Measurements from ENCODE around the gene TMPRSS4. TPM values are rescaled to one million over a fixed set of nuclear protein-coding genes. Genes with fewer than 3 reads are reported as not detected.

The TMPRSS4 gene
- total RNA-seq, 1 experiment from 2014 or later: not detected

- TF ChIP-seq, protein P1, sequence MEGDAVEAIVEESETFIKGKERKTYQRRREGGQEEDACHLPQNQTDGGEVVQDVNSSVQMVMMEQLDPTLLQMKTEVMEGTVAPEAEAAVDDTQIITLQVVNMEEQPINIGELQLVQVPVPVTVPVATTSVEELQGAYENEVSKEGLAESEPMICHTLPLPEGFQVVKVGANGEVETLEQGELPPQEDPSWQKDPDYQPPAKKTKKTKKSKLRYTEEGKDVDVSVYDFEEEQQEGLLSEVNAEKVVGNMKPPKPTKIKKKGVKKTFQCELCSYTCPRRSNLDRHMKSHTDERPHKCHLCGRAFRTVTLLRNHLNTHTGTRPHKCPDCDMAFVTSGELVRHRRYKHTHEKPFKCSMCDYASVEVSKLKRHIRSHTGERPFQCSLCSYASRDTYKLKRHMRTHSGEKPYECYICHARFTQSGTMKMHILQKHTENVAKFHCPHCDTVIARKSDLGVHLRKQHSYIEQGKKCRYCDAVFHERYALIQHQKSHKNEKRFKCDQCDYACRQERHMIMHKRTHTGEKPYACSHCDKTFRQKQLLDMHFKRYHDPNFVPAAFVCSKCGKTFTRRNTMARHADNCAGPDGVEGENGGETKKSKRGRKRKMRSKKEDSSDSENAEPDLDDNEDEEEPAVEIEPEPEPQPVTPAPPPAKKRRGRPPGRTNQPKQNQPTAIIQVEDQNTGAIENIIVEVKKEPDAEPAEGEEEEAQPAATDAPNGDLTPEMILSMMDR (IDR thresholded peaks at IDR 0.05; ENCODE audit: unreplicated experiment): no peak
- BruUV-seq (replicated peaks): no TSS peak
- Mint-ChIP-seq H3K36me3 (ENCODE audit: insufficient read depth, unreplicated experiment) (no peaks in the 10 kb centered on the region), H3K27ac (ENCODE audit: low read depth, unreplicated experiment) (no peak overlapping the region), H3K9me3 (ENCODE audit: unreplicated experiment) (no peaks in the 10 kb centered on the region), H3K4me1 (ENCODE audit: insufficient read depth, unreplicated experiment) (peaks cover 5% of the 10 kb centered on the region), H3K27me3 (ENCODE audit: insufficient read depth, unreplicated experiment) (peaks cover 17% of the 10 kb centered on the region), H3K4me3 (ENCODE audit: unreplicated experiment) (no peak overlapping the region)
- intact Hi-C loops (cut with micrococcal nuclease): no loop called here
- DNase-seq (ENCODE audit: unreplicated experiment): no peak
- POLR2A ChIA-PET: no interaction called here
- CTCF ChIA-PET: interaction anchor here (2.5 kb wide), 1 partner anchor 28 kb away, joined by 12 read pairs; no protein-coding TSS in a partner anchor
Measured at GRCh38 chr11:118081241-118081958, 4.5 kb downstream of the TMPRSS4 start.

- TF ChIP-seq, protein P1 (IDR thresholded peaks at IDR 0.05; ENCODE audit: unreplicated experiment): no peak
- intact Hi-C loops (cut with micrococcal nuclease): no loop called here
- ChIA-PET CTCF (interaction anchor here (0.9 kb wide), 1 partner anchor 13 kb away, joined by 3 read pairs; no protein-coding TSS in a partner anchor), POLR2A (no interaction called here)
- H3K27me3 Mint-ChIP-seq (ENCODE audit: insufficient read depth, unreplicated experiment): peaks cover 17% of the 10 kb centered on the region
- no peak overlapping the region for H3K27ac Mint-ChIP-seq (ENCODE audit: low read depth, unreplicated experiment)
- no peak for DNase-seq (ENCODE audit: unreplicated experiment)
- BruUV-seq (replicated peaks): no TSS peak
- no peaks in the 10 kb centered on the region for H3K36me3 Mint-ChIP-seq (ENCODE audit: insufficient read depth, unreplicated experiment)
- no peaks in the 10 kb centered on the region for H3K4me1 Mint-ChIP-seq (ENCODE audit: insufficient read depth, unreplicated experiment)
- H3K4me3 Mint-ChIP-seq (ENCODE audit: unreplicated experiment): no peak overlapping the region
- H3K9me3 Mint-ChIP-seq (ENCODE audit: unreplicated experiment): no peaks in the 10 kb centered on the region
Measured at GRCh38 chr11:118082880-118083552, 6.1 kb downstream of the TMPRSS4 start.

GRCh38 chr11:118084247-118084646 is 7.4 kb downstream of the TMPRSS4 start:
- Mint-ChIP-seq H3K4me1 (ENCODE audit: insufficient read depth, unreplicated experiment) (no peaks in the 10 kb centered on the region), H3K9me3 (ENCODE audit: unreplicated experiment) (no peaks in the 10 kb centered on the region), H3K4me3 (ENCODE audit: unreplicated experiment) (no peak overlapping the region), H3K36me3 (ENCODE audit: insufficient read depth, unreplicated experiment) (no peaks in the 10 kb centered on the region), H3K27ac (ENCODE audit: low read depth, unreplicated experiment) (no peak overlapping the region), H3K27me3 (ENCODE audit: insufficient read depth, unreplicated experiment) (peaks cover 17% of the 10 kb centered on the region)
- peak; percentile 45 for DNase-seq (ENCODE audit: unreplicated experiment)
- CTCF ChIA-PET: no interaction called here
- intact Hi-C loops (cut with micrococcal nuclease): no loop called here
- BruUV-seq (replicated peaks): no TSS peak
- TF ChIP-seq, protein P1 (IDR thresholded peaks at IDR 0.05; ENCODE audit: unreplicated experiment): no peak
- POLR2A ChIA-PET: no interaction called here

DNA sequence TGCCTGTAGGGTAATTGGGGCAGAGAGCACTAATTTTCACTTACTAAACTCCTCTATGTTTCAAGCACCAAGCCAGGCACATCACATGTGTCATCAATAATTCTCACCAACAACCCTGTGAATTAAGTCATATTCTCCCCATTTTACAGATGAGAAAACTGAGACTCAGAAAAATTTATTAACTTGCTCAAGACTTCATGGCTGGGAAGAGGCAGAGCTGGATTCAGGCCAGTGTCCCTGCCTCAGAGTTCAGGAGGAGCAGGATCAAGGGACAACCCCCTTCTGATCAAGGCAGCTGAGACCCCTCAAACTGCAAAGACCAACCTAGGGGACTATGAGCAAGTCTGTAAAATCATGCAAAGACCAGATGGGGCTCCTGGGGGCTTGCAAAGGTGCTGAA is 7.8 kb downstream of the TMPRSS4 start:
- intact Hi-C loops (cut with micrococcal nuclease): no loop called here
- POLR2A ChIA-PET: no interaction called here
- no peaks in the 10 kb centered on the region for H3K4me1 Mint-ChIP-seq (ENCODE audit: insufficient read depth, unreplicated experiment)
- CTCF ChIA-PET: no interaction called here
- no peaks in the 10 kb centered on the region for H3K9me3 Mint-ChIP-seq (ENCODE audit: unreplicated experiment)
- no TSS peak for BruUV-seq (replicated peaks)
- no peaks in the 10 kb centered on the region for H3K36me3 Mint-ChIP-seq (ENCODE audit: insufficient read depth, unreplicated experiment)
- DNase-seq (ENCODE audit: unreplicated experiment): no peak
- H3K27ac Mint-ChIP-seq (ENCODE audit: low read depth, unreplicated experiment): no peak overlapping the region
- peaks cover 17% of the 10 kb centered on the region for H3K27me3 Mint-ChIP-seq (ENCODE audit: insufficient read depth, unreplicated experiment)
- no peak overlapping the region for H3K4me3 Mint-ChIP-seq (ENCODE audit: unreplicated experiment)
- TF ChIP-seq, protein P1 (IDR thresholded peaks at IDR 0.05; ENCODE audit: unreplicated experiment): no peak

Data from MCF 10A (cell line).